HTERT RPE-1 (cell line): ENCODE data around the gene KCND1.

Experiments
- in situ Hi-C: fragments of 300-500 bp; cut with MboI; formaldehyde crosslinking; loops from 4 replicates; pipeline ENCODE4 v1.14.3; 2020; ENCODE audit warnings: low sequenced_read_pairs

Gene KCND1

GRCh38 chrX:48975041-48975440 lies 3.4 kb upstream of the KCND1 start:
- in situ Hi-C loops, result no loop called here

- in situ Hi-C loops, result no loop called here
Measured at GRCh38 chrX:48974574-48974973, 2.9 kb upstream of the KCND1 start.

- in situ Hi-C loops, result no loop called here
Measured at GRCh38 chrX:48974033-48974432, 2.4 kb upstream of the KCND1 start.

GRCh38 chrX:48972220-48973164 lies 848 bp upstream of the KCND1 start:
- in situ Hi-C loops, result no loop called here

GRCh38 chrX:48969471-48969870 lies 2.2 kb downstream of the KCND1 start:
- in situ Hi-C loops, result no loop called here

- in situ Hi-C loops, result no loop called here
Measured at GRCh38 chrX:48968377-48968776, 3.3 kb downstream of the KCND1 start.

GRCh38 chrX:48966796-48967579 lies 4.7 kb downstream of the KCND1 start:
- in situ Hi-C loops, result no loop called here

- in situ Hi-C loops, result no loop called here
Measured at GRCh38 chrX:48965959-48966358, 5.7 kb downstream of the KCND1 start.

- in situ Hi-C loops, result no loop called here
Measured at GRCh38 chrX:48961585-48962091, 10.0 kb downstream of the KCND1 start.

GRCh38 chrX:48960291-48960690 lies 11.4 kb downstream of the KCND1 start:
- in situ Hi-C loops, result no loop called here

- in situ Hi-C loops, result no loop called here
Measured at GRCh38 chrX:48958635-48959094, 13.0 kb downstream of the KCND1 start.

GRCh38 chrX:48957827-48958634 lies 13.6 kb downstream of the KCND1 start:
- in situ Hi-C loops, result no loop called here

- in situ Hi-C loops, result no loop called here
Measured at GRCh38 chrX:48957477-48957826, 14.2 kb downstream of the KCND1 start, which contains the start of gene OTUD5. TSS of gene OTUD5 (minus strand) at chrX:48957607. CDS start at chrX:48957570, 37 bp downstream.

- in situ Hi-C loops, result no loop called here
Measured at GRCh38 chrX:48956728-48957414, 14.8 kb downstream of the KCND1 start.

- in situ Hi-C loops, result no loop called here
Measured at GRCh38 chrX:48948589-48948988, 23.1 kb downstream of the KCND1 start.

- in situ Hi-C loops, result no loop called here
Measured at GRCh38 chrX:48945517-48946348, 25.9 kb downstream of the KCND1 start.

- in situ Hi-C loops, result no loop called here
Measured at GRCh38 chrX:48942895-48943294, 28.7 kb downstream of the KCND1 start.

GRCh38 chrX:48940404-48940955 lies 31.2 kb downstream of the KCND1 start:
- in situ Hi-C loops, result no loop called here
